ENCODE results near the gene PLPPR3.
"Not testable (repeated sequence)": the region's sequence is repeated elsewhere in the genome, so short reads cannot be mapped to it uniquely, and the experiment has no call there.

The PLPPR3 gene

GRCh38 chr19:853014-853585, 31.3 kb upstream of the PLPPR3 start:
- ATAC-seq, result no peak
- TF ChIP-seq PATZ1 (CRISPR knock-in tag; IDR thresholded peaks at IDR 0.05; ENCODE audit: borderline replicate concordance) (no peak), TCF4 (CRISPR knock-in tag; IDR thresholded peaks at IDR 0.05; ENCODE audit: borderline replicate concordance) (no peak), ZNF70 (CRISPR knock-in tag; IDR thresholded peaks at IDR 0.05) (no peak)

- ATAC-seq, result no peak
- TF ChIP-seq ZFP30 (CRISPR knock-in tag; IDR thresholded peaks at IDR 0.05), result no peak
- TF ChIP-seq CSDC2 (CRISPR knock-in tag; IDR thresholded peaks at IDR 0.05), result no peak
- no peak for TF ChIP-seq ZNF70 (CRISPR knock-in tag; IDR thresholded peaks at IDR 0.05)
- TF ChIP-seq OSR1 (CRISPR knock-in tag; IDR thresholded peaks at IDR 0.05), result no peak
- no peak for TF ChIP-seq RARB (CRISPR knock-in tag; IDR thresholded peaks at IDR 0.05)
- TF ChIP-seq ZNF565 (CRISPR knock-in tag; conservative IDR thresholded peaks at IDR 0.05; ENCODE audit: low read depth), result no peak
- no peak for TF ChIP-seq ZFP3 (CRISPR knock-in tag; IDR thresholded peaks at IDR 0.05)
- no peak for TF ChIP-seq CSRNP3 (CRISPR knock-in tag; IDR thresholded peaks at IDR 0.05)
- no peak for TF ChIP-seq ESRRG (CRISPR knock-in tag; IDR thresholded peaks at IDR 0.05)
Observed at GRCh38 chr19:852136-853013, 30.6 kb upstream of the PLPPR3 start, which contains the start of gene ELANE. Gene ELANE (plus strand): TSS chr19:852303. CDS start chr19:852329, 26 bp downstream.

GRCh38 chr19:850979-851335, 29.2 kb upstream of the PLPPR3 start:
- no peak for TF ChIP-seq ZNF70 (CRISPR knock-in tag; IDR thresholded peaks at IDR 0.05)
- no peak for TF ChIP-seq CREB5 (CRISPR knock-in tag; IDR thresholded peaks at IDR 0.05; ENCODE audit: low read depth)
- no peak for ATAC-seq

GRCh38 chr19:850221-850978, 28.6 kb upstream of the PLPPR3 start:
- peak; percentile 75 for ATAC-seq

GRCh38 chr19:849195-849594, 27.4 kb upstream of the PLPPR3 start:
- not testable (repeated sequence) for ATAC-seq

More at GRCh38 chr19:850221-850978, 28.6 kb upstream of the PLPPR3 start:
- no peak for TF ChIP-seq TOX (CRISPR knock-in tag; IDR thresholded peaks at IDR 0.05; ENCODE audit: borderline replicate concordance)
- no peak for TF ChIP-seq BACH2 (CRISPR knock-in tag; IDR thresholded peaks at IDR 0.05; ENCODE audit: borderline replicate concordance)

GRCh38 chr19:848386-848921, 26.7 kb upstream of the PLPPR3 start:
- TF ChIP-seq ZNF565 (CRISPR knock-in tag; conservative IDR thresholded peaks at IDR 0.05; ENCODE audit: low read depth) (no peak), ZFP3 (CRISPR knock-in tag; IDR thresholded peaks at IDR 0.05) (no peak)
- no peak for ATAC-seq

Measured in SK-N-SH treated with all-trans-retinoic acid at 6 μM for 48 hours (cell line).